Mesodermal cell (in vitro differentiated cells): ENCODE measurements around the gene CAMK1D.

Experiments
- H3K27ac ChIP-seq: 2 replicates; pipeline ENCODE4 v1.7.0; 2013; ENCODE audit warnings: mild to moderate bottlenecking, low read depth, low read length, moderate library complexity; ENCODE audit not compliant: severe bottlenecking
- H3K36me3 ChIP-seq: 2 replicates; pipeline ENCODE4 v1.7.1; 2013; ENCODE audit warnings: mild to moderate bottlenecking, low read length, moderate library complexity; ENCODE audit not compliant: control insufficient read depth, insufficient read depth
- H3K4me1 ChIP-seq: one replicate; pipeline ENCODE4 v1.7.1; 2013; ENCODE audit warnings: mild to moderate bottlenecking, low read length; ENCODE audit not compliant: insufficient read depth, control insufficient read depth, poor library complexity, severe bottlenecking
- H3K4me3 ChIP-seq: 2 replicates; pipeline ENCODE4 v1.7.0; 2013; ENCODE audit warnings: low read length, control low read depth, mild to moderate bottlenecking; ENCODE audit not compliant: insufficient read depth, poor library complexity, severe bottlenecking; ENCODE audit errors: extremely low read depth
- H3K9me3 ChIP-seq: 2 replicates; pipeline ENCODE4 v1.7.1; 2013; ENCODE audit warnings: mild to moderate bottlenecking, low read length, moderate library complexity; ENCODE audit not compliant: control insufficient read depth
- WGBS, 2 experiments: methylation state at CpG; one replicate each; pipeline ENCODE4 v1.1.5; 2013; ENCODE audit warnings: missing lambda C conversion rate in 2 of 2; ENCODE audit not compliant: insufficient coverage in 2 of 2; 5-methylcytosine and 5-hydroxymethylcytosine counted together

Gene CAMK1D

DNA sequence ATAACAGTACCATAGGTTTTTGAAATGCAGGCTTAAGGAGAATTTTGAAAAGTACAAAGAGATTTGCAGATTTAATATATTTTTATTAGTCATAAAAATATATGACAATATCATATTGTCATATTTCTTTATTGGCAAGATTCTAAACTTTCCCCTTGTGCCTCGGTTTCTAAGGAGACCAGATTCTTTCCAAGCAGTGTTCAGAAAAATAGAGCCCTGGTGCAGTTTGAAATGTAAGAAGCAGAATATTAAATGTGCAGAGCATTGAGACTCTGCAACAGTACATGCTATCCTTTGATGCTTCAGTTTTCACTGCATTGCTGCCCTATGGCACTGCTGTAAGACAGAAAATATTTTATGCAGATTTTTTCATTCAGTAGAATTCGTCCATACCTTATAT is 408.9 kb downstream of the CAMK1D start:
- no peaks in the 10 kb centered on the region for H3K9me3 ChIP-seq
- no peak overlapping the region for H3K4me3 ChIP-seq
- 100% methylated on average over 1 of the region's 2 CpGs; no CpG with 5 or more reads in 1 of the 2 experiments for WGBS, 2 experiments
- H3K4me1 ChIP-seq = no peaks in the 10 kb centered on the region
- H3K27ac ChIP-seq = no peak overlapping the region
- H3K36me3 ChIP-seq = no peaks in the 10 kb centered on the region

DNA sequence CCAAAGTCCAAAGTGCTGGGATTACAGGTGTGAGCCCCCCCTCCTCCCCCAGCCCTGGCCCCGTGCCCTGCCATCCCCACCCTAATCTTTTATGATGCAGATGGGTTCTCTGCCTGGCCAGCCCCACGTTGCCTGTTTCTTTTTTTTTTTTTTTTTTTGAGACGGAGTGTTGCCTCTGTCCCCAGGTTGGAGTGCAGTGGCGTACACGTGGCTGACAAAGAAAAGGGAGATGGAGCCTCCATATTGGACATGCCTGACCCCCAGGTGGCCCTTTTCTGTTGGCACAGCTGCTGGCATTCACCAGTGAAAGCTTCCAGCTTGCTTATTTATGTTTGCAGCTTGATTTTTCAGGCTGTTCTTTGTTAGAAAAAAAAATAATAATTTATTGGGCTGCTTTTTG is 416.9 kb downstream of the CAMK1D start:
- H3K4me3 ChIP-seq = no peak overlapping the region
- no peaks in the 10 kb centered on the region for H3K9me3 ChIP-seq
- 53 to 56% methylated on average over 3 of the region's 5 CpGs for WGBS, 2 experiments
- peaks cover 5% of the 10 kb centered on the region for H3K4me1 ChIP-seq
- no peak overlapping the region for H3K27ac ChIP-seq
- no peaks in the 10 kb centered on the region for H3K36me3 ChIP-seq

DNA sequence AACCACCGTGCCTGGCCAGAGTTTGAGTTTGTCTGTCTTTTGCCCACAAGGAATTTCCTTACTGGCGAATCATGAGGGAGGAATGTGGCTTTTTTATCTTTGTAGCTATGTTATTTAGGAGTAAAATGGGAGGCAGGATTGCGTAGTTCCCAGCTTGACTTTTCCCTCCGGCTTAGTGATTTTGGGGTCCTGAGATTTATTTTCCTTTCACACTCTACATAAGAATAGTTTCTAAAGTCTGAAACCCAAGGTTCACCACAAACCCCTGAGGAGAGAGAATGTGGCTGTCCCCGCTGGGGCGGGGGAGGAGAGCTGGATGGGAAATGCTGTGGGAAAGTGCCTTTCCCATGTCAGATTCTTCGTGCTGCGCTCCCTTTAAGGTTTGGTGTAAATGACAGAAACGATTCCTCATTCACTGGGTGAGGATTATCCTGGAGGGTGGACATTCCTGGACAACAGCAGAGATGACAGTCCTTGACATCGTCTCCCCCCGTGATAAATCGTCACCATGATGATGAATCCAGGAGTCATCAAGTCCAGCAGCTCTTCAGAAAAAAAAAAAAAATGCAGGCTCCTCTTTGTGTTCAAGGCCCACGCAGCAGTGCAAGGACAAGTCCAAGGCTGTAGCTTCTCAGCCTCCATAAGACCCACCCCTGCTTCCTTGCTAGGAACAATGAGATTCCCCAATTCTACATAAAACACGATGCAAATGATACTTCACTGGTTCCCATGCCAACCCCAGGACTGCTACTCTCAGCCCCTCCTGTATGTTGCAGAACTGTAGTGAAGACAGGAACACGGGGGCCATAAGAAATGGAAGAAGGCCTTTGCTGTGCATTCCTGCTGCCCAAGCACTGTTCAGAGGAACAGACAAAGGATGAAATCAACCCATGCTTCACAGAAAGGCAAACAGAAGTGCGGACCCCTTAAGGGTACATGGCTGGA is 419.1 kb downstream of the CAMK1D start:
- Histone ChIP-seq H3K27ac (peak overlapping the region; percentile 79), H3K4me3 (no peak overlapping the region), H3K4me1 (peaks cover 5% of the 10 kb centered on the region), H3K36me3 (no peaks in the 10 kb centered on the region), H3K9me3 (no peaks in the 10 kb centered on the region)
- WGBS, 2 experiments = 33 to 35% methylated on average over 9 to 10 of the region's 16 CpGs

DNA sequence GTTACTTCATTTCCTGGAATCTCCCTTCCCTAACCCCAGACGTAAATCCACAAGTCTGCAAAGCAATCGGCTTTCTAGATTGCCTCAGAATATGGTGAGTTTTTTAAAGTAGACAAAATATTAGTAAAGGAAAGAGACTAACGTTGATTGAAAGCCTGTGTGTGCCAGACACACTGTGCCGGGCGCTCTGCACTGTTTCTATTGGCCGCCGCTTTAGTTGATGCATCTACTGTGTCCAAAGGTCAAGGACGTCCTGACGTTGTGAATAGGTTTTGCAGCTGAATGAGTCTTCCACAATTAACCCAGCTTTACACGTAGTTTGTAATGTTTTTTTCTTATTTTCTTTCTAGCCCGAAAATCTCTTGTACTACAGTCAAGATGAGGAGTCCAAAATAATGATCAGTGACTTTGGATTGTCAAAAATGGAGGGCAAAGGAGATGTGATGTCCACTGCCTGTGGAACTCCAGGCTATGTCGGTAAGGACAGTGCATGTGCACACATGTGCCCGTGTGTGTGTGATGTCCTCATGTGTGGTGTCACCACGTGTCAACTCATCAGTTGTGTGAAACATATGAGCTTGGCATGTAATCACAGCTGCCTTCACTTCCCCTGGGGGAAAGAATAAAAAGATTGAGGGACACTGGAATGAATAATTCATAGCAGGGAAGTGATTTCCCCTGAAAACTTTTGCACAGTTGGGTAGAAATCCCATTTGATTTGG is 420.1 kb downstream of the CAMK1D start:
- WGBS, 2 experiments = 88 to 94% methylated on average over 10 of the region's 14 CpGs
- Histone ChIP-seq H3K36me3 (no peaks in the 10 kb centered on the region), H3K4me1 (peaks cover 5% of the 10 kb centered on the region), H3K9me3 (no peaks in the 10 kb centered on the region), H3K4me3 (no peak overlapping the region), H3K27ac (no peak overlapping the region)

- Histone ChIP-seq H3K4me1 (peaks cover 5% of the 10 kb centered on the region), H3K4me3 (no peak overlapping the region), H3K27ac (no peak overlapping the region), H3K36me3 (no peaks in the 10 kb centered on the region), H3K9me3 (no peaks in the 10 kb centered on the region)
- WGBS, 2 experiments = 91 to 94% methylated on average over 19 of the region's 19 CpGs
Observed at GRCh38 chr10:12771981-12772760, 422.8 kb downstream of the CAMK1D start.

- Histone ChIP-seq H3K4me3 (no peak overlapping the region), H3K36me3 (no peaks in the 10 kb centered on the region), H3K4me1 (peaks cover 5% of the 10 kb centered on the region), H3K9me3 (no peaks in the 10 kb centered on the region), H3K27ac (no peak overlapping the region)
- WGBS, 2 experiments = 86 to 97% methylated on average over 7 to 8 of the region's 8 CpGs
Observed at GRCh38 chr10:12772797-12773587, 423.6 kb downstream of the CAMK1D start.

GRCh38 chr10:12774204-12774894 is 425.0 kb downstream of the CAMK1D start:
- Histone ChIP-seq H3K4me1 (no peaks in the 10 kb centered on the region), H3K4me3 (no peak overlapping the region), H3K9me3 (no peaks in the 10 kb centered on the region), H3K27ac (peak overlapping the region; percentile 36), H3K36me3 (no peaks in the 10 kb centered on the region)
- 28 to 63% methylated on average over 10 to 11 of the region's 16 CpGs for WGBS, 2 experiments

DNA sequence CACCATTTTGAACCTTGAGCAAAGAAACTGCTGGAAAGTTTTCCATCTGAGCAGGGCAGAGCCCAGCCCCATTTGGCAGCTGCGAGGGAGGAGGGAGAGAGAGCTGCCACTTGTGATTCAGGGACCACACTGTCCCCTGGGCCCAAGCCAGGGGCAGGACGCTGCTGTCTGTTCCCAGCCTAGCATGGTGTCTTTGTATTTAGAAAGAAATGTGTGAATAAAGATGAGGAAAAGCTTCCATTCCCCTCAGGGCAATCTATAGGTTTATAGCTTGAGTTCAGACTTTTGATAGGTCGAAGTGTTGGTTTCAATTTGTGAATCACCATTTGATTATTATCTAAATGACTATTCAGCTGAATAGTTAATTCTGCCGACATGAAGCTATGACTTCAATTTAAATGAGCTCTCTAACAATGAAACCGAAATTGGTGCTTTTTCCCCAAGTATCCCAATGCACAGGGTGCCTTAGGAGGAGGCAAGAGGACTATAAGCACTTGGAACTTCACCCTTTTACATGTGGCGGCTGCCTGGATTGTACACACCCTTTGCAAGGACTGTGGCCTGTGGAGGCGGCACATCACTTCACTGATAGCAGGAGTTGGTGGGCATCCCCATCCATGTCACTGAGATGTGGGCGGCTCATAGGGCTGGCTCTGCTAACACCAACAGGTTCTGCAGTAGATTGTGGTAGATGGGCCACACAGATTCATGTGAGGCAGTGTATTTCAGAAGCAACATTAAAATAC is 428.7 kb downstream of the CAMK1D start:
- Histone ChIP-seq H3K36me3 (no peaks in the 10 kb centered on the region), H3K4me1 (no peaks in the 10 kb centered on the region), H3K4me3 (no peak overlapping the region), H3K27ac (no peak overlapping the region), H3K9me3 (no peaks in the 10 kb centered on the region)
- WGBS, 2 experiments = 79% methylated on average over 6 to 7 of the region's 8 CpGs
